ENCODE data around the gene EPPIN.
"Not testable (repeated sequence)": the region's sequence is repeated elsewhere in the genome, so short reads cannot be mapped to it uniquely, and the experiment has no call there.

Gene EPPIN

GRCh38 chr20:45547206-45547770, at the start of gene EPPIN:
Gene EPPIN (minus strand): TSS chr20:45547401. CDS start chr20:45547357, 44 bp downstream.
- DNase-seq (ENCODE audit: low read depth in 3 of 3) = no peak

GRCh38 chr20:45595235-45595634, 48.0 kb upstream of the EPPIN start:
- no peak for DNase-seq (ENCODE audit: low read depth in 3 of 3)

- no peak for DNase-seq (ENCODE audit: low read depth in 3 of 3)
These were observed 46.3 kb upstream of the EPPIN start for GRCh38 chr20:45593498-45593897.

- no peak for DNase-seq (ENCODE audit: low read depth in 3 of 3)
These were observed 45.5 kb upstream of the EPPIN start for GRCh38 chr20:45592574-45593189.

- no peak for DNase-seq (ENCODE audit: low read depth in 3 of 3)
These were observed 42.5 kb upstream of the EPPIN start for GRCh38 chr20:45589725-45590124.

- DNase-seq (ENCODE audit: low read depth in 3 of 3) = no peak
These were observed 41.6 kb upstream of the EPPIN start for GRCh38 chr20:45588800-45589199.

GRCh38 chr20:45585986-45586385, 38.8 kb upstream of the EPPIN start:
- not testable (repeated sequence) for DNase-seq (ENCODE audit: low read depth in 3 of 3)

- not testable (repeated sequence) for DNase-seq (ENCODE audit: low read depth in 3 of 3)
These were observed 37.1 kb upstream of the EPPIN start for GRCh38 chr20:45584294-45584693.

- DNase-seq (ENCODE audit: low read depth in 3 of 3) = no peak
These were observed 36.3 kb upstream of the EPPIN start for GRCh38 chr20:45583502-45583901.

GRCh38 chr20:45581702-45582101, 34.5 kb upstream of the EPPIN start:
- no peak for DNase-seq (ENCODE audit: low read depth in 3 of 3)

GRCh38 chr20:45579184-45579583, 32.0 kb upstream of the EPPIN start, which contains the start of gene WFDC8:
Gene WFDC8 (minus strand): TSS chr20:45579284. CDS start chr20:45579247, 37 bp downstream.
- no peak for DNase-seq (ENCODE audit: low read depth in 3 of 3)

GRCh38 chr20:45578231-45578630, 31.0 kb upstream of the EPPIN start:
- no peak for DNase-seq (ENCODE audit: low read depth in 3 of 3)

GRCh38 chr20:45576995-45577394, 29.8 kb upstream of the EPPIN start:
- DNase-seq (ENCODE audit: low read depth in 3 of 3) = no peak

GRCh38 chr20:45575931-45576330, 28.7 kb upstream of the EPPIN start:
- DNase-seq (ENCODE audit: low read depth in 3 of 3) = no peak

GRCh38 chr20:45569650-45570049, 22.4 kb upstream of the EPPIN start:
- DNase-seq (ENCODE audit: low read depth in 3 of 3) = not testable (repeated sequence)

- DNase-seq (ENCODE audit: low read depth in 3 of 3) = no peak
These were observed 17.6 kb upstream of the EPPIN start for GRCh38 chr20:45564760-45565276.

- no peak for DNase-seq (ENCODE audit: low read depth in 3 of 3)
These were observed 8.0 kb upstream of the EPPIN start for GRCh38 chr20:45555198-45555597.

- DNase-seq (ENCODE audit: low read depth in 3 of 3) = no peak
These were observed 5.3 kb upstream of the EPPIN start for GRCh38 chr20:45552456-45552855.

GRCh38 chr20:45550765-45551164, 3.6 kb upstream of the EPPIN start:
- DNase-seq (ENCODE audit: low read depth in 3 of 3) = no peak

GRCh38 chr20:45548410-45548809, 1.2 kb upstream of the EPPIN start:
- no peak for DNase-seq (ENCODE audit: low read depth in 3 of 3)

- DNase-seq (ENCODE audit: low read depth in 3 of 3) = no peak
These were observed 1.3 kb downstream of the EPPIN start for GRCh38 chr20:45545754-45546453.

GRCh38 chr20:45545351-45545750, 1.9 kb downstream of the EPPIN start:
- no peak for DNase-seq (ENCODE audit: low read depth in 3 of 3)

GRCh38 chr20:45539382-45539781, 7.8 kb downstream of the EPPIN start, which contains the start of gene WFDC6:
Gene WFDC6 (minus strand): TSS chr20:45539482. CDS start chr20:45539407, 75 bp downstream.
- DNase-seq (ENCODE audit: low read depth in 3 of 3) = no peak

All from stimulated activated CD4-positive, alpha-beta T cell treated with anti-CD3 and anti-CD28 coated beads, TNF-alpha, amount 100 ng/mL, for 24 hours (primary cell).